WTC11 (cell line): Measurements from ENCODE around the gene WBP1L.

Experiments
- CBFB ChIP-seq: sonication (generic); formaldehyde crosslinking; IDR thresholded peaks from 2 replicates; pipeline ENCODE4 v1.8.1; 2022; ENCODE audit warnings: mild to moderate bottlenecking, low read depth, missing genetic modification reagents
- CTCF ChIP-seq: fragments of 200-600 bp; IDR thresholded peaks from 2 replicates; pipeline ENCODE4 v1.8.0; 2022; ENCODE audit warnings: antibody characterized with exemption
- ELF4 ChIP-seq: sonication (generic); formaldehyde crosslinking; IDR thresholded peaks from 2 replicates; pipeline ENCODE4 v1.8.1; 2022; ENCODE audit warnings: low read depth, mild to moderate bottlenecking, moderate library complexity, missing genetic modification reagents
- USF2 ChIP-seq: sonication (generic); formaldehyde crosslinking; IDR thresholded peaks from 2 replicates; pipeline ENCODE4 v1.8.1; 2023; ENCODE audit warnings: mild to moderate bottlenecking, missing genetic modification reagents, moderate library complexity

- TF ChIP-seq ELF4 (CRISPR knock-in tag) = no peak
- no peak for TF ChIP-seq CBFB (CRISPR knock-in tag)
- TF ChIP-seq CTCF = no peak
- TF ChIP-seq USF2 (CRISPR knock-in tag) = no peak
Measured at GRCh38 chr10:102801978-102802377, 58.2 kb downstream of the WBP1L start.
